HCT116 (cell line): ENCODE measurements around the gene ZBTB2. TPM values are rescaled to one million over a fixed set of nuclear protein-coding genes. Genes with fewer than 3 reads are reported as not detected.

Experiments used
- ATAC-seq: fragments of 200-7000 bp; cut with Tn5 transposase; 2 replicates; pipeline ENCODE4 v1.9.1; 2020; ENCODE audit warnings: mild to moderate bottlenecking, moderate library complexity
- BruUV-seq: library from RNA; stranded (reverse); fragments of 400-500 nt; replicated peaks from 2 replicates; lab custom pipeline; 2021; lab: Mats Ljungman, UMichigan
- CTCF ChIA-PET: fragments of 300-600 bp; sonication (Branson Sonifier 250); formaldehyde crosslinking; loops from one replicate; lab custom pipeline; 2021; ENCODE audit warnings: antibody characterized with exemption; lab: Charles Lee
- POLR2A ChIA-PET: fragments of 300-600, 350-600 bp; sonication (Branson Sonifier 250); formaldehyde crosslinking; loops from one replicate; lab custom pipeline; 2021; ENCODE audit warnings: antibody characterized with exemption; lab: Charles Lee
- RAD21 ChIA-PET, 2 experiments: fragments of 300-600 bp; sonication (Branson Sonifier 250); formaldehyde crosslinking; loops; one replicate each; lab custom pipeline; 2023; ENCODE audit warnings: low total read pairs in 2 of 2; ENCODE audit not compliant: uncharacterized antibody in 2 of 2, unreplicated experiment in 2 of 2, low non-redundant PET in 1 of 2; lab: Charles Lee
- DNase-seq: peaks from one replicate; pipeline ENCODE4 v3.0.0-alpha.2; 2010; ENCODE audit warnings: low read depth, low spot score
- H2AFZ ChIP-seq: fragments of 200-600 bp; shearing (Covaris generic), sonication (generic); 2 replicates; pipeline ENCODE4 v1.6.1; 2017; ENCODE audit warnings: low read depth, mixed run types, mixed read lengths, antibody characterized with exemption, low read length; ENCODE audit not compliant: poor library complexity, severe bottlenecking
- H3K27ac ChIP-seq: 2 replicates; pipeline ENCODE4 v1.5.1; 2012; ENCODE audit warnings: low read depth, low read length
- H3K27me3 ChIP-seq: fragments of 200-600 bp; sonication (generic); 2 replicates; pipeline ENCODE4 v1.6.1; 2016; ENCODE audit warnings: mixed run types, low read length, mixed read lengths; ENCODE audit not compliant: insufficient read depth
- H3K36me3 ChIP-seq, 2 experiments: fragments of 200-500 bp in 1 of 2; fragments of 200-600 bp in 1 of 2; sonication (Bioruptor generic) in 1 of 2; sonication (generic) in 1 of 2; 2 replicates each; pipeline versions ENCODE4 v1.5.1 to v1.6.1; 2014 to 2016; ENCODE audit warnings: low read length in 2 of 2, inconsistent platforms in 1 of 2, mixed read lengths in 1 of 2, mixed run types in 1 of 2; ENCODE audit not compliant: insufficient read depth in 2 of 2, control insufficient read depth in 1 of 2
- H3K4me1 ChIP-seq, 2 experiments: fragments of 200-600 bp in 1 of 2; sonication (generic) in 1 of 2; 2 replicates each; pipeline versions ENCODE4 v1.5.1 to v1.6.1; 2012 to 2017; ENCODE audit warnings: low read length in 2 of 2, inconsistent platforms in 1 of 2, mild to moderate bottlenecking in 1 of 2, mixed read lengths in 1 of 2, mixed run types in 1 of 2, moderate library complexity in 1 of 2; ENCODE audit not compliant: insufficient read depth in 2 of 2, control insufficient read depth in 1 of 2
- H3K4me2 ChIP-seq: fragments of 200-600 bp; sonication (generic); 2 replicates; pipeline ENCODE4 v1.6.1; 2017; ENCODE audit warnings: mixed run types, low read length, mixed read lengths
- H3K4me3 ChIP-seq, 2 experiments: fragments of 200-600 bp in 1 of 2; sonication (generic) in 1 of 2; replicated peaks in 1 of 2; 2 replicates each; pipeline ENCODE4 v1.5.1; 2011 to 2016; ENCODE audit warnings: low read length in 2 of 2, control low read depth in 1 of 2, low read depth in 1 of 2, mild to moderate bottlenecking in 1 of 2, mixed read lengths in 1 of 2, mixed run types in 1 of 2
- H3K79me2 ChIP-seq: fragments of 200-600 bp; sonication (generic); 2 replicates; pipeline ENCODE4 v1.6.1; 2017; ENCODE audit warnings: mild to moderate bottlenecking, mixed run types, low read length, moderate library complexity, mixed read lengths; ENCODE audit not compliant: insufficient read depth
- H3K9ac ChIP-seq: fragments of 200-600 bp; sonication (generic); 2 replicates; pipeline ENCODE4 v1.6.1; 2016; ENCODE audit warnings: low read length, mixed read lengths
- H3K9me2 ChIP-seq: fragments of 200-600 bp; sonication (generic), shearing (Covaris generic); 2 replicates; pipeline ENCODE4 v1.6.1; 2017; ENCODE audit warnings: mixed run types, mild to moderate bottlenecking, moderate library complexity; ENCODE audit not compliant: insufficient read depth
- H3K9me3 ChIP-seq, 2 experiments: fragments of 200-500 bp in 1 of 2; fragments of 200-600 bp in 1 of 2; sonication (Bioruptor generic) in 1 of 2; sonication (generic) in 1 of 2; 2 replicates each; pipeline ENCODE4 v1.6.1; 2014 to 2017; ENCODE audit warnings: low read length in 2 of 2, mixed read lengths in 2 of 2, inconsistent platforms in 1 of 2, low read depth in 1 of 2, mild to moderate bottlenecking in 1 of 2, mixed run types in 1 of 2, moderate library complexity in 1 of 2; ENCODE audit not compliant: control insufficient read depth in 1 of 2, insufficient read depth in 1 of 2
- H4K20me1 ChIP-seq: fragments of 200-600 bp; sonication (generic), shearing (Covaris generic); 2 replicates; pipeline ENCODE4 v1.6.1; 2017; ENCODE audit warnings: mixed run types, mild to moderate bottlenecking, moderate library complexity; ENCODE audit not compliant: insufficient read depth
- CBX3 ChIP-seq: IDR thresholded peaks from 2 replicates; pipeline ENCODE4 v1.6.1; 2012; ENCODE audit warnings: low read depth
- CEBPB ChIP-seq: IDR thresholded peaks from 2 replicates; pipeline ENCODE4 v1.6.1; 2012; ENCODE audit warnings: low read depth
- EGR1 ChIP-seq: IDR thresholded peaks from 2 replicates; pipeline ENCODE4 v1.6.1; 2012; ENCODE audit warnings: low read depth
- ELF1 ChIP-seq: IDR thresholded peaks from 2 replicates; pipeline ENCODE4 v1.6.1; 2012; ENCODE audit warnings: low read depth, borderline replicate concordance
- EZH2 ChIP-seq: fragments of 200-600 bp; sonication (generic); IDR thresholded peaks from 2 replicates; pipeline ENCODE4 v1.6.1; 2017; ENCODE audit warnings: antibody characterized with exemption, mixed run types
- EZH2phosphoT487 ChIP-seq: fragments of 200-600 bp; IDR thresholded peaks from 2 replicates; pipeline ENCODE4 v1.6.1; 2018; ENCODE audit warnings: antibody characterized with exemption, borderline replicate concordance
- FOSL1 ChIP-seq: IDR thresholded peaks from 2 replicates; pipeline ENCODE4 v1.6.1; 2012; ENCODE audit warnings: low read depth
- JUND ChIP-seq: IDR thresholded peaks from 2 replicates; pipeline ENCODE4 v1.6.1; 2012
- MAX ChIP-seq: IDR thresholded peaks from 2 replicates; pipeline ENCODE4 v1.6.1; 2012
- POLR2A ChIP-seq: IDR thresholded peaks from 2 replicates; pipeline ENCODE4 v1.7.0; 2011; ENCODE audit warnings: borderline replicate concordance; ENCODE audit not compliant: insufficient read depth, insufficient read length; ENCODE audit errors: extremely low read depth
- POLR2AphosphoS5 ChIP-seq: IDR thresholded peaks from 2 replicates; pipeline ENCODE4 v1.6.1; 2011; ENCODE audit warnings: mild to moderate bottlenecking, low read depth, low read length, moderate library complexity
- REST ChIP-seq: IDR thresholded peaks from 2 replicates; pipeline ENCODE4 v1.6.1; 2012; ENCODE audit warnings: low read depth
- SIN3A ChIP-seq: IDR thresholded peaks from 2 replicates; pipeline ENCODE4 v1.6.1; 2012; ENCODE audit warnings: low read depth
- SP1 ChIP-seq: IDR thresholded peaks from 2 replicates; pipeline ENCODE4 v1.6.1; 2012; ENCODE audit warnings: low read depth
- SRF ChIP-seq: IDR thresholded peaks from 2 replicates; pipeline ENCODE4 v1.6.1; 2012; ENCODE audit warnings: low read depth
- YY1 ChIP-seq: IDR thresholded peaks from 2 replicates; pipeline ENCODE4 v1.6.1; 2011; ENCODE audit warnings: low read length, low read depth, moderate library complexity, mild to moderate bottlenecking; ENCODE audit not compliant: insufficient replicate concordance; ENCODE audit errors: extremely low read depth
- ZBTB33 ChIP-seq: IDR thresholded peaks from 2 replicates; pipeline ENCODE4 v1.6.1; 2011; ENCODE audit warnings: mild to moderate bottlenecking, low read length, moderate library complexity; ENCODE audit not compliant: insufficient replicate concordance; ENCODE audit errors: extremely low read depth
- ZNF274 ChIP-seq: fragments of 200-500 bp; sonication (Bioruptor generic); IDR thresholded peaks from 2 replicates; pipeline ENCODE4 v1.6.1; 2014; ENCODE audit warnings: mild to moderate bottlenecking, low read depth, low read length, inconsistent platforms
- intact Hi-C: fragments of 100-400 bp; cut with micrococcal nuclease; formaldehyde crosslinking; loops from 2 replicates; pipeline ENCODE4 v1.10.0; 2022
- total RNA-seq: library from RNA; stranded (reverse); gene quantifications from one replicate; pipeline ENCODE4 v1.2.1, GENCODE V29; 2021; ENCODE audit not compliant: unreplicated experiment

The ZBTB2 gene
- total RNA-seq, 1 experiment from 2014 or later: 12.5 TPM

GRCh38 chr6:151428093-151428735 is 36.9 kb upstream of the ZBTB2 start (continued):
- TF ChIP-seq CEBPB (no peak), SRF (no peak), REST (no peak), EGR1 (no peak), FOSL1 (no peak), ELF1 (no peak), JUND (no peak)

- no peaks in the 10 kb centered on the region for H3K27me3 ChIP-seq
- no peak overlapping the region for H2AFZ ChIP-seq
- intact Hi-C loops: no loop called here
- no peak for ATAC-seq
- H3K4me2 ChIP-seq: no peak overlapping the region
- ChIA-PET RAD21 (no interaction called here), CTCF (interaction anchor here (0.6 kb wide), 1 partner anchor 1419 kb away, joined by 3 read pairs; no protein-coding TSS in a partner anchor), POLR2A (no interaction called here)
- H4K20me1 ChIP-seq: no peaks in the 10 kb centered on the region
- no peaks in the 10 kb centered on the region for H3K9me2 ChIP-seq
- H3K4me1 ChIP-seq: no peaks in the 10 kb centered on the region
- no peak for TF ChIP-seq SIN3A
- TF ChIP-seq ZNF274: no peak
- no peak for TF ChIP-seq YY1
- no peak for TF ChIP-seq SRF
- TF ChIP-seq SP1: no peak
- no peak for TF ChIP-seq MAX
- TF ChIP-seq EZH2phosphoT487: no peak
- TF ChIP-seq POLR2A: no peak
- no peak for TF ChIP-seq EZH2
- no peak for TF ChIP-seq CBX3
- TF ChIP-seq POLR2AphosphoS5: no peak
- no peak for TF ChIP-seq ZBTB33
- no peak for TF ChIP-seq EGR1
- no peak overlapping the region for H3K4me3 ChIP-seq
- H3K36me3 ChIP-seq: peaks cover 13 to 30% of the 10 kb centered on the region in 2 experiments
- H3K27ac ChIP-seq: no peak overlapping the region
- H3K79me2 ChIP-seq: no peaks in the 10 kb centered on the region
- H3K9ac ChIP-seq: no peak overlapping the region
- BruUV-seq: no TSS peak
- no peaks in the 10 kb centered on the region for H3K9me3 ChIP-seq
- DNase-seq: no peak
Observed at GRCh38 chr6:151425561-151425960, 34.2 kb upstream of the ZBTB2 start.
